ACC112 (cell line): Measurements from ENCODE around the gene STK32A.

ENCODE experiments used
- H2AFZ ChIP-seq: fragments of 200-600 bp; sonication (generic); one replicate; pipeline ENCODE4 v1.6.0; 2017; ENCODE audit warnings: antibody characterized with exemption, low read length; ENCODE audit not compliant: unreplicated experiment
- H3K27ac ChIP-seq: fragments of 200-600 bp; sonication (generic); 2 replicates; pipeline ENCODE4 v1.5.1; 2014; ENCODE audit warnings: low read depth, mild to moderate bottlenecking, antibody characterized with exemption, low read length, moderate library complexity
- H3K27me3 ChIP-seq: fragments of 200-600 bp; sonication (generic); 2 replicates; pipeline ENCODE4 v1.6.1; 2014; ENCODE audit warnings: mild to moderate bottlenecking, antibody characterized with exemption, low read length, moderate library complexity, mixed read lengths; ENCODE audit not compliant: insufficient read depth
- H3K36me3 ChIP-seq: fragments of 200-600 bp; sonication (generic); 2 replicates; pipeline ENCODE4 v1.6.1; 2016; ENCODE audit warnings: mild to moderate bottlenecking, antibody characterized with exemption, low read length, moderate library complexity, mixed read lengths; ENCODE audit not compliant: insufficient read depth
- H3K4me1 ChIP-seq: fragments of 200-600 bp; sonication (generic); one replicate; pipeline ENCODE4 v1.6.1; 2016; ENCODE audit warnings: low read length, mixed read lengths; ENCODE audit not compliant: insufficient read depth, unreplicated experiment, control insufficient read depth
- H3K4me3 ChIP-seq: fragments of 200-600 bp; sonication (generic); 2 replicates; pipeline ENCODE4 v1.5.1; 2014; ENCODE audit warnings: mild to moderate bottlenecking, low read depth, low read length
- H3K79me2 ChIP-seq: fragments of 200-600 bp; sonication (generic); one replicate; pipeline ENCODE4 v1.6.0; 2016; ENCODE audit warnings: low read length; ENCODE audit not compliant: control insufficient read depth, unreplicated experiment, insufficient read depth

Gene STK32A

GRCh38 chr5:147371290-147371689, 136.5 kb downstream of the STK32A start:
- no peak overlapping the region for H2AFZ ChIP-seq
- H3K36me3 ChIP-seq: no peaks in the 10 kb centered on the region
- H3K27me3 ChIP-seq: no peaks in the 10 kb centered on the region
- no peak overlapping the region for H3K27ac ChIP-seq
- H3K4me1 ChIP-seq: peaks cover 8% of the 10 kb centered on the region
- H3K4me3 ChIP-seq: no peak overlapping the region
- H3K79me2 ChIP-seq: no peaks in the 10 kb centered on the region

- no peaks in the 10 kb centered on the region for H3K79me2 ChIP-seq
- H2AFZ ChIP-seq: no peak overlapping the region
- H3K27ac ChIP-seq: no peak overlapping the region
- H3K27me3 ChIP-seq: no peaks in the 10 kb centered on the region
- H3K36me3 ChIP-seq: no peaks in the 10 kb centered on the region
- no peak overlapping the region for H3K4me3 ChIP-seq
- peaks cover 8% of the 10 kb centered on the region for H3K4me1 ChIP-seq
Observed at GRCh38 chr5:147372191-147372590, 137.4 kb downstream of the STK32A start.

- Histone ChIP-seq H3K79me2 (no peaks in the 10 kb centered on the region), H3K4me3 (no peak overlapping the region), H3K36me3 (no peaks in the 10 kb centered on the region), H2AFZ (no peak overlapping the region), H3K4me1 (peaks cover 8% of the 10 kb centered on the region), H3K27me3 (no peaks in the 10 kb centered on the region), H3K27ac (no peak overlapping the region)
Observed at GRCh38 chr5:147373328-147373727, 138.5 kb downstream of the STK32A start.

GRCh38 chr5:147375151-147375550, 140.3 kb downstream of the STK32A start:
- Histone ChIP-seq H3K36me3 (no peaks in the 10 kb centered on the region), H3K27ac (no peak overlapping the region), H2AFZ (no peak overlapping the region), H3K79me2 (no peaks in the 10 kb centered on the region), H3K4me1 (peaks cover 5% of the 10 kb centered on the region), H3K27me3 (no peaks in the 10 kb centered on the region), H3K4me3 (no peak overlapping the region)

- Histone ChIP-seq H3K4me3 (no peak overlapping the region), H2AFZ (no peak overlapping the region), H3K27ac (no peak overlapping the region), H3K27me3 (no peaks in the 10 kb centered on the region), H3K4me1 (no peaks in the 10 kb centered on the region), H3K36me3 (no peaks in the 10 kb centered on the region), H3K79me2 (no peaks in the 10 kb centered on the region)
Observed at GRCh38 chr5:147377682-147378081, 142.9 kb downstream of the STK32A start.

- H3K27ac ChIP-seq: no peak overlapping the region
- H3K36me3 ChIP-seq: no peaks in the 10 kb centered on the region
- H3K4me1 ChIP-seq: no peaks in the 10 kb centered on the region
- no peaks in the 10 kb centered on the region for H3K79me2 ChIP-seq
- no peaks in the 10 kb centered on the region for H3K27me3 ChIP-seq
- H2AFZ ChIP-seq: no peak overlapping the region
- H3K4me3 ChIP-seq: no peak overlapping the region
Observed at GRCh38 chr5:147381555-147381954, 146.7 kb downstream of the STK32A start.

- Histone ChIP-seq H3K27me3 (no peaks in the 10 kb centered on the region), H2AFZ (no peak overlapping the region), H3K36me3 (no peaks in the 10 kb centered on the region), H3K4me1 (no peaks in the 10 kb centered on the region), H3K79me2 (no peaks in the 10 kb centered on the region), H3K4me3 (no peak overlapping the region), H3K27ac (no peak overlapping the region)
Observed at GRCh38 chr5:147382776-147383175, 147.9 kb downstream of the STK32A start.

GRCh38 chr5:147384346-147385193, 149.7 kb downstream of the STK32A start:
- H3K4me3 ChIP-seq: no peak overlapping the region
- no peaks in the 10 kb centered on the region for H3K4me1 ChIP-seq
- H3K36me3 ChIP-seq: no peaks in the 10 kb centered on the region
- H2AFZ ChIP-seq: no peak overlapping the region
- no peak overlapping the region for H3K27ac ChIP-seq
- no peaks in the 10 kb centered on the region for H3K79me2 ChIP-seq
- no peaks in the 10 kb centered on the region for H3K27me3 ChIP-seq

GRCh38 chr5:147387109-147387508, 152.3 kb downstream of the STK32A start:
- H3K27me3 ChIP-seq: no peaks in the 10 kb centered on the region
- no peak overlapping the region for H2AFZ ChIP-seq
- H3K4me3 ChIP-seq: no peak overlapping the region
- H3K36me3 ChIP-seq: no peaks in the 10 kb centered on the region
- peaks cover 6% of the 10 kb centered on the region for H3K4me1 ChIP-seq
- no peaks in the 10 kb centered on the region for H3K79me2 ChIP-seq
- no peak overlapping the region for H3K27ac ChIP-seq

- H3K4me1 ChIP-seq: peaks cover 6% of the 10 kb centered on the region
- H3K27me3 ChIP-seq: no peaks in the 10 kb centered on the region
- no peak overlapping the region for H3K27ac ChIP-seq
- no peak overlapping the region for H2AFZ ChIP-seq
- H3K4me3 ChIP-seq: no peak overlapping the region
- no peaks in the 10 kb centered on the region for H3K79me2 ChIP-seq
- H3K36me3 ChIP-seq: no peaks in the 10 kb centered on the region
Observed at GRCh38 chr5:147388184-147389108, 153.6 kb downstream of the STK32A start.
